Measurements from ENCODE around the gene SPACA4.

DNA sequence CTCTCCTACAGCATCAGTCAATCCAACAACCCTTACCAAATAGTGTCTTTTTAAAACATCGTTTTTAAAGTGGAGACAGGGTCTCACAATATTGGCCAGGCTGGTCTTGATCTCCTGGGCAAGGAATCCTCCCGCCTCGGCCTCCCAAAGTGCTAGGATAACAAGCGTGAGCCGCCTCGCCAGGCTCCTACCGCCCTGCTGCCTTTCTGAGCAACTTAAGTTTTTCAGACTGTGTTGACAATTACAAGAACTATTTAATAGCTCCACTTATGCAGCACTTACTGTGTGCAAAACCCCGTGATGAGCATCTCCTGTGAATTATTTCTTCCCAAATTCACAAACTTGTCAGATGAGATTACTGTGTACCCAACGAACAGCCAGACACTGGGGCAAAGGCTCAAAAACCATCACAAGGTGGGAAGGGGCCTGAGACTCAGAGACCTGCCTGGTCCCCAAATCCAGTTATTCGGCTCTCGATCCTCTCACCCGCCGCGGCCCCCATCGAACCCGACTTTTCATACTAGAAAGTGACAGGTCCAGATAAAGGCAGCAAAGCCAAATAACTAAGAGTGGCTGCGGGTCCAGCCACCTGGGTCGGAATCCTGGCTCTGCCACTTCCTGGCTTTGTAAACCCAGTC lies 11.9 kb downstream of the SPACA4 start:
- no peak for TF ChIP-seq GABPB1 (CRISPR knock-in tag; IDR thresholded peaks at IDR 0.05)
- TF ChIP-seq, protein P1, sequence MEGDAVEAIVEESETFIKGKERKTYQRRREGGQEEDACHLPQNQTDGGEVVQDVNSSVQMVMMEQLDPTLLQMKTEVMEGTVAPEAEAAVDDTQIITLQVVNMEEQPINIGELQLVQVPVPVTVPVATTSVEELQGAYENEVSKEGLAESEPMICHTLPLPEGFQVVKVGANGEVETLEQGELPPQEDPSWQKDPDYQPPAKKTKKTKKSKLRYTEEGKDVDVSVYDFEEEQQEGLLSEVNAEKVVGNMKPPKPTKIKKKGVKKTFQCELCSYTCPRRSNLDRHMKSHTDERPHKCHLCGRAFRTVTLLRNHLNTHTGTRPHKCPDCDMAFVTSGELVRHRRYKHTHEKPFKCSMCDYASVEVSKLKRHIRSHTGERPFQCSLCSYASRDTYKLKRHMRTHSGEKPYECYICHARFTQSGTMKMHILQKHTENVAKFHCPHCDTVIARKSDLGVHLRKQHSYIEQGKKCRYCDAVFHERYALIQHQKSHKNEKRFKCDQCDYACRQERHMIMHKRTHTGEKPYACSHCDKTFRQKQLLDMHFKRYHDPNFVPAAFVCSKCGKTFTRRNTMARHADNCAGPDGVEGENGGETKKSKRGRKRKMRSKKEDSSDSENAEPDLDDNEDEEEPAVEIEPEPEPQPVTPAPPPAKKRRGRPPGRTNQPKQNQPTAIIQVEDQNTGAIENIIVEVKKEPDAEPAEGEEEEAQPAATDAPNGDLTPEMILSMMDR (IDR thresholded peaks at IDR 0.05), result no peak
- TF ChIP-seq, protein P2, sequence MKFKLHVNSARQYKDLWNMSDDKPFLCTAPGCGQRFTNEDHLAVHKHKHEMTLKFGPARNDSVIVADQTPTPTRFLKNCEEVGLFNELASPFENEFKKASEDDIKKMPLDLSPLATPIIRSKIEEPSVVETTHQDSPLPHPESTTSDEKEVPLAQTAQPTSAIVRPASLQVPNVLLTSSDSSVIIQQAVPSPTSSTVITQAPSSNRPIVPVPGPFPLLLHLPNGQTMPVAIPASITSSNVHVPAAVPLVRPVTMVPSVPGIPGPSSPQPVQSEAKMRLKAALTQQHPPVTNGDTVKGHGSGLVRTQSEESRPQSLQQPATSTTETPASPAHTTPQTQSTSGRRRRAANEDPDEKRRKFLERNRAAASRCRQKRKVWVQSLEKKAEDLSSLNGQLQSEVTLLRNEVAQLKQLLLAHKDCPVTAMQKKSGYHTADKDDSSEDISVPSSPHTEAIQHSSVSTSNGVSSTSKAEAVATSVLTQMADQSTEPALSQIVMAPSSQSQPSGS (CRISPR knock-in tag; IDR thresholded peaks at IDR 0.05; ENCODE audit: borderline replicate concordance, low read depth), result no peak
- TF ChIP-seq, protein P3, sequence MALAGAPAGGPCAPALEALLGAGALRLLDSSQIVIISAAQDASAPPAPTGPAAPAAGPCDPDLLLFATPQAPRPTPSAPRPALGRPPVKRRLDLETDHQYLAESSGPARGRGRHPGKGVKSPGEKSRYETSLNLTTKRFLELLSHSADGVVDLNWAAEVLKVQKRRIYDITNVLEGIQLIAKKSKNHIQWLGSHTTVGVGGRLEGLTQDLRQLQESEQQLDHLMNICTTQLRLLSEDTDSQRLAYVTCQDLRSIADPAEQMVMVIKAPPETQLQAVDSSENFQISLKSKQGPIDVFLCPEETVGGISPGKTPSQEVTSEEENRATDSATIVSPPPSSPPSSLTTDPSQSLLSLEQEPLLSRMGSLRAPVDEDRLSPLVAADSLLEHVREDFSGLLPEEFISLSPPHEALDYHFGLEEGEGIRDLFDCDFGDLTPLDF (CRISPR knock-in tag; IDR thresholded peaks at IDR 0.05), result no peak
- TF ChIP-seq, protein P4, sequence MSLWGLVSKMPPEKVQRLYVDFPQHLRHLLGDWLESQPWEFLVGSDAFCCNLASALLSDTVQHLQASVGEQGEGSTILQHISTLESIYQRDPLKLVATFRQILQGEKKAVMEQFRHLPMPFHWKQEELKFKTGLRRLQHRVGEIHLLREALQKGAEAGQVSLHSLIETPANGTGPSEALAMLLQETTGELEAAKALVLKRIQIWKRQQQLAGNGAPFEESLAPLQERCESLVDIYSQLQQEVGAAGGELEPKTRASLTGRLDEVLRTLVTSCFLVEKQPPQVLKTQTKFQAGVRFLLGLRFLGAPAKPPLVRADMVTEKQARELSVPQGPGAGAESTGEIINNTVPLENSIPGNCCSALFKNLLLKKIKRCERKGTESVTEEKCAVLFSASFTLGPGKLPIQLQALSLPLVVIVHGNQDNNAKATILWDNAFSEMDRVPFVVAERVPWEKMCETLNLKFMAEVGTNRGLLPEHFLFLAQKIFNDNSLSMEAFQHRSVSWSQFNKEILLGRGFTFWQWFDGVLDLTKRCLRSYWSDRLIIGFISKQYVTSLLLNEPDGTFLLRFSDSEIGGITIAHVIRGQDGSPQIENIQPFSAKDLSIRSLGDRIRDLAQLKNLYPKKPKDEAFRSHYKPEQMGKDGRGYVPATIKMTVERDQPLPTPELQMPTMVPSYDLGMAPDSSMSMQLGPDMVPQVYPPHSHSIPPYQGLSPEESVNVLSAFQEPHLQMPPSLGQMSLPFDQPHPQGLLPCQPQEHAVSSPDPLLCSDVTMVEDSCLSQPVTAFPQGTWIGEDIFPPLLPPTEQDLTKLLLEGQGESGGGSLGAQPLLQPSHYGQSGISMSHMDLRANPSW (CRISPR knock-in tag; conservative IDR thresholded peaks at IDR 0.05; ENCODE audit: low read depth), result no peak
- TF ChIP-seq OVOL2 (CRISPR knock-in tag; IDR thresholded peaks at IDR 0.05; ENCODE audit: borderline replicate concordance), result no peak
- TF ChIP-seq, protein P5, sequence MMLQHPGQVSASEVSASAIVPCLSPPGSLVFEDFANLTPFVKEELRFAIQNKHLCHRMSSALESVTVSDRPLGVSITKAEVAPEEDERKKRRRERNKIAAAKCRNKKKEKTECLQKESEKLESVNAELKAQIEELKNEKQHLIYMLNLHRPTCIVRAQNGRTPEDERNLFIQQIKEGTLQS (CRISPR knock-in tag; conservative IDR thresholded peaks at IDR 0.05), result no peak
